GM19351 (cell line): ENCODE measurements around the gene ANKRD50.

ENCODE experiments used
- ATAC-seq: cut with Tn5 transposase; IDR thresholded peaks from one replicate; pipeline ENCODE4 v1.9.1; 2021; ENCODE audit warnings: mild to moderate bottlenecking, moderate library complexity; ENCODE audit not compliant: unreplicated experiment

The ANKRD50 gene, protein sequence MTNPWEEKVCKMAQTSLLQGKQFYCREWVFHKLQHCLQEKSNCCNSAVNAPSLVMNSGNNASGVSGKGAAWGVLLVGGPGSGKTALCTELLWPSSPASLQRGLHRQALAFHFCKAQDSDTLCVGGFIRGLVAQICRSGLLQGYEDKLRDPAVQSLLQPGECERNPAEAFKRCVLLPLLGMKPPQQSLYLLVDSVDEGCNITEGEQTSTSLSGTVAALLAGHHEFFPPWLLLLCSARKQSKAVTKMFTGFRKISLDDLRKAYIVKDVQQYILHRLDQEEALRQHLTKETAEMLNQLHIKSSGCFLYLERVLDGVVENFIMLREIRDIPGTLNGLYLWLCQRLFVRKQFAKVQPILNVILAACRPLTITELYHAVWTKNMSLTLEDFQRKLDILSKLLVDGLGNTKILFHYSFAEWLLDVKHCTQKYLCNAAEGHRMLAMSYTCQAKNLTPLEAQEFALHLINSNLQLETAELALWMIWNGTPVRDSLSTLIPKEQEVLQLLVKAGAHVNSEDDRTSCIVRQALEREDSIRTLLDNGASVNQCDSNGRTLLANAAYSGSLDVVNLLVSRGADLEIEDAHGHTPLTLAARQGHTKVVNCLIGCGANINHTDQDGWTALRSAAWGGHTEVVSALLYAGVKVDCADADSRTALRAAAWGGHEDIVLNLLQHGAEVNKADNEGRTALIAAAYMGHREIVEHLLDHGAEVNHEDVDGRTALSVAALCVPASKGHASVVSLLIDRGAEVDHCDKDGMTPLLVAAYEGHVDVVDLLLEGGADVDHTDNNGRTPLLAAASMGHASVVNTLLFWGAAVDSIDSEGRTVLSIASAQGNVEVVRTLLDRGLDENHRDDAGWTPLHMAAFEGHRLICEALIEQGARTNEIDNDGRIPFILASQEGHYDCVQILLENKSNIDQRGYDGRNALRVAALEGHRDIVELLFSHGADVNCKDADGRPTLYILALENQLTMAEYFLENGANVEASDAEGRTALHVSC (N-terminal part only)

DNA sequence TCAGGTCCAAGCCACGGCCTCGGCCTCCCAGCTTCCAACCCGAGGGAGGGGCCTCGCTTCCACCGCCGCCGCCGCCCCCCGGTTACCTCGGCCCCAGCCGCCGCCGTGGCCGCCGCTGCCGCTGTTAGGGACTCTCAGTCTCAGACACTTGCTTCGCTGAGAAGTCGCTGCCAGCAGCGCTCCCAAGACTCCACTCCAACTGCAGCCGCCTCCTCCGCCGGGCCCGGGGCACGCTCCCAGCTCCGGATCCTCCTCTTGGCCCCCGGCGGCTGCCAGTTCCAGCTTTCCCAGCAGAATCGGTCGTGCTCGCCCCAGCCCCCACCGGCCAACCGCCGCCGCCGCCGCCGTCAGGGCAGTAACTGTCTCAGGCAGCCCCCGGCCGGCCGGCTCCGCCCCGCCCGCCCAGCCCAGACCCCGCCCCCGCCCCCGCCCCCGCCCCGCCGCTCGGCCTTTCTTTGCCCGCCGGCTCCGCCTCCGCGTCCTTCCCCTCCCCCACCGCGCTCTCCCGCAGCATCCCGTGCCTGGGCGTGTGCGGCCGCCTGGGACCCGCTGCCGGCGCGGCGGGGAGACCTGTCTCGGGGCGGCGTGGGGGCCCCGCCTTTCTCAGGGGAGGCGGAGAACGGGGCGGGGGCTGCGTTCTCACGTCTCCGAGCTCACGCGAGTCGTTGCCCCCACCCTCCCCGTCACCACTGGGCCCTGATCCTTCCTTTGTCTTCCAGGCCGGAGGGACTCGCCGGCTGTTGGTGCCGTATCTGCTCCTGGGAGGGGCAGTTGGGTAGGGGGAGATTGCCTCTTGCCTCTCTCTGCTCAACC lies at the start of gene ANKRD50:
ANKRD50 (minus strand) TSS at position 361 of the 813 bp plus-strand sequence. CDS start 2,221 bp downstream, outside the sequence.
- peak; percentile 63 for ATAC-seq

GRCh38 chr4:124757126-124757525 lies 44.6 kb upstream of the ANKRD50 start:
- ATAC-seq = no peak

- ATAC-seq = no peak
Measured at GRCh38 chr4:124754681-124755080, 42.1 kb upstream of the ANKRD50 start.

DNA sequence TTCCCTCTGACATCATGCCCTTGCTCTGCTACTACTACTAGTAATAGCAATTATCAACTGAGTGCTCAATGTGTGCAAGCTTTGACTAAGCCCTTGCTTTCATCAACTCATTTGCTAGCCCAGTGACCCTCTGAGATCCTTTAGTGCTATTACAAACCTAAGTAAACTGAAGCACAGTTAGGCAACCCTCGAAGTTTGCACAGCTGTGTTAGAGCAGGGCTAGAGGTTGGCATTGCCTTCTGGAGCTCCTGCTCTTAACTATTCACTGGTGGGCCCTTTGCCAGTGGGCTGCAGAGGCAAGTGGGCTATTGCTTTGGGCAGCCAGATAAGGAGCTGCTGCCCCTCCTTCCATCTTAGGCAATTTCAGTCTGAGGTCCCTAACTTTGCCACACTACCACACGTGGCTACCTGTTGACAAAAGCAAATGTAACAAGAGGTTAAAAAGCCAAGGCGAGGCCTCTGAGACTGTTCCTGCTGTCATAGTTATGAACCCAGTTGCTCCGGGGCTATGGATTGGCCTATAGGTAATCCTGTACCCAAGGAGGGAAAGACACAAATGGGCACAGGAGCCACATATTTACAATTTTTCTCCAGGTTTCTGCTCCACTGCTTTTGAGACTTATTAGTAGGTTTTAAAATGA lies 41.5 kb upstream of the ANKRD50 start:
- ATAC-seq = no peak

DNA sequence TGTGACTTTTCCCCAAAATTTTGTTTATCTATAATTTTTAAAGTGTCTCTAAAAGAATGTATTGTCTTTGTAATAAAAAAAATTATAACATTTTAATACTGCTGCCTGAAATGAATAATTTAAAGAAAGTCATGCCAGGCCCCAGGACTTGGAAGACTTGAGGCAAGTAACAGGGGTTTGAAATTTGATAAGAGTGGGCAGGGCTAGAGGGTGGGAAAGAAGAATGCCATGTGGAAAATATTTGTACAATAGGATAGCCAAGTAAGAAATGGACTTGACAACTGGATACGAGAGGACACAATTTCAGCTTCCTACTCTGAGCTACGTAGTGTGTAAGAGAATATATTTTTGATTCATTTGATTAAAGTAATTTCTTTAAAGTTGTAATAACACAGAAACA lies 36.9 kb upstream of the ANKRD50 start:
- ATAC-seq = no peak

GRCh38 chr4:124748965-124749364 lies 36.4 kb upstream of the ANKRD50 start:
- no peak for ATAC-seq

DNA sequence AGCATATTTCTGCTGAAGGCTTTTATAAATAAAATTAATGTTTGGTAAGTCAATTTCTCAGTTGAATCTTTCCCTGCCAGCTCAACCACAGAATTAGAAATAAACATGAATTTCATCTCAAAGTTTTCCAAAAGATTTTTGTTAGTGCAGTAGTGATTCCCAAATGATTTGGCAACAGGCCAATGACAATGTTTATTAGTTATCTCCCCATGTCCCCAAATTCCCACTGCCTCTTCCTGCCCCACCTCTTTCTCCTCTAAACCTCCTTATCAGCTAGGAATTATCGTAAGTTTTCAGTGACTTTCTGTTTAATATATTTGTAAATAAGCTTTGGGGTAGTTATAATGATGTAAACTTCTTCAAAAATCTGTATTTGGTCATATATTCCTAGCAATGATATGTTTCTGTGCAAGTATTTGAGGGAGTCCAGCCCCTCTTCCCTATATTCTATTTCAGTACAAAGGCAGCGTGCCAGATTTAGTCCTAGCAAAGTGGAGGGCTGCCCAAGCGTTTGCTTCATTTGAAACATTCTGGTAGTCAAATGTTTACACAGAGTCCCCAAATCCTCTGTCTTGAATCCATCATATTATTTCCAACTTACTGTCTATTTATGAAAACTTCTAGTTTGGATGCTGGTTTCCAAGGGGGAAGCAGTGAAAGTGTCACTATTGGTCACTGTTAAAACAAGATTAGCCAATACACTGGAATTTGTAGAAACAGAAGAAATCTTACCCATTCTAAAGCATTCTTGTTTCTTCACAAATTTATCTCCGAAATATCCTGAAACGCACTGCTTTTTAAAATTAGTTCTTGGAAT lies 33.7 kb upstream of the ANKRD50 start:
- no peak for ATAC-seq

- no peak for ATAC-seq
Measured at GRCh38 chr4:124743711-124744110, 31.2 kb upstream of the ANKRD50 start.

DNA sequence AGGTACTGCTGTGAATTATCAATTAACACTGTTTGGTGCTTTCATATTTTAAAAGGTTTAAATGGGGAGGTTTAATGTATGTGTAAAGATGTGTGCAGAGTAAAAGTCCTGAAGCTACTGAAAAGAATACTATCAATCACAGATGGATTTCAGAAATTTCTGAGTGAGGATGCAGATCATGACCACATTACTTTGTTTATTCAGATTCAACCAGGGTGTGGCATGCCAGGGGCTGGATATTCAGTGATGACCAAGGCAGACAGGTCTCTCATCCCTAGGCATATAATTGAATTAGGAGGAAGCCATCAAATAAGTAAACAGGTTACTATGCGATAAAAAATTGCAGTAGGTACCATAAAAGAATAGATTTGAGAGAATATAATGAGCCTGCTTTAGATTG lies 28.0 kb upstream of the ANKRD50 start:
- ATAC-seq = no peak

- ATAC-seq = no peak
Measured at GRCh38 chr4:124738994-124739393, 26.5 kb upstream of the ANKRD50 start.

GRCh38 chr4:124737619-124738018 lies 25.1 kb upstream of the ANKRD50 start:
- ATAC-seq = no peak

DNA sequence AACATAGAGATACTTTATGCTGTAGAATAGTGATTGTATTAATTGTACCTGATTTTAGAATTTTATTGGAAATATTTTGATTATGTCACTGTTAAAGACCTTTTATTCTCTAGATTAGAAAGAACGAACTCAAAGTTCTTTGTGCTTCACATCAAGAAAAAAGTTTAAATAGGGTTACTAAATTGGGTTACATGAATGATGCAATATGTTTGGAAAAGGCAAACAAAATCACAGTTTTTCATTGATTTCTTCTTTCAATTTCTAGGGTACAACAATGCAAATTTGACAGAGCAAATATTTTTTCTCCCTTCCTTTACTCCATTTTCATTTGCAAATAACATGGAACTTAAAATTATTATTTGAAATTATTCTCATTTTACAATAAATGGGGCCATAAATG lies 24.0 kb upstream of the ANKRD50 start:
- no peak for ATAC-seq

DNA sequence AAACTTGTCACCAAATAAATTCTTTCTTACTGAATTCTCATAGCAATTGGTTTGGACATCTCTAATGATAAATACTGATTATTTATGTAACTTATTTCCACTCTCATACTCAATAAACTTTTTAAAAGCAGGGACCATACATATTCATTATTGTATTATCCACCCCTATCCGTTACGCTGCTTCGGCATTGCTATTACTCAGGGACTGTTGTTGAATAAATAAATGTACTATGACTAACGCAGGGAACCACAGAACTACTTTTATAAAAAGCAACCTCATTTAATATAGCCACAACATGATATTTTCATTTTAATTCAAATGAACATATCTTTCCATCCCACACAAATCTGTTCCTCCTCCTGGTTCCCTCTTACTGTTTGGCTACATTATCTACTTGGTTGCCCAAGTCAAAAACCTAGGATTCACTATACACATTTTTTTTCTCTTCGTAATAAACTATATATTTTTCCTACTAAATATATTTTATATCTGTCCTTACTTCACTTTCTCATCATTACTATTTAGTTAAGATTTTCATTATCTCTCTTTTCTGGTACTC lies 14.9 kb upstream of the ANKRD50 start:
- no peak for ATAC-seq

- no peak for ATAC-seq
Measured at GRCh38 chr4:124726269-124726668, 13.7 kb upstream of the ANKRD50 start.

GRCh38 chr4:124722071-124722470 lies 9.5 kb upstream of the ANKRD50 start:
- ATAC-seq = no peak

DNA sequence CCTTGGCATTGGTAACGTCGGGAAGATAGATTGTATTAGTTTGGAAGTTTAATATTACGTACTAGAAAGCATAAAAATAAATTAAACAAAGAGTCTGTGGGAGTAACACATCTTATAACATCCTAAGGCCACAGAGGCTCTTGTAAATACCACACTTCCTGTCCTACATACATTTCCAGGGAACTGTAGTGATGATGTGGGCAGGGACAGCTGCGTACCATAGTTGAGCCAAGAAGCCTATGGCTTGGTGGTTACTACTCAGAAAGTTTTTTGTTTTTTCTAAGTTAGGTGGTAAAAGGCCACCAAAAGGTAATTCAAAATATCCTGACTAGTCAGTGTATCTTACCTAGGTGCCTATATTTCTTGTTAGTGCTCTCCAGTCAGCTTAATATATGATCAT lies 4.6 kb upstream of the ANKRD50 start:
- no peak for ATAC-seq

- ATAC-seq = peak; percentile 41
Measured at GRCh38 chr4:124713185-124713592, 657 bp upstream of the ANKRD50 start.

GRCh38 chr4:124711471-124712371 lies 811 bp downstream of the ANKRD50 start:
- ATAC-seq = peak; percentile 28
